GM23338 (cell line): Measurements from ENCODE around the gene VENTX.

ENCODE experiments used
- CTCF ChIP-seq, 2 experiments: fragments of 200-600 bp in 1 of 2; sonication (generic) in 1 of 2; conservative IDR thresholded peaks; 2 replicates each; pipeline versions ENCODE4 v1.5.1 to v1.6.1; 2016 to 2017; ENCODE audit warnings: antibody characterized with exemption in 2 of 2, low read depth in 2 of 2, mild to moderate bottlenecking in 2 of 2, moderate library complexity in 1 of 2
- POLR2AphosphoS5 ChIP-seq: IDR thresholded peaks from 2 replicates; pipeline ENCODE4 v1.6.1; 2016; ENCODE audit warnings: antibody characterized with exemption, low read depth
- REST ChIP-seq: IDR thresholded peaks from one replicate; pipeline ENCODE4 v1.6.1; 2018; ENCODE audit warnings: antibody characterized with exemption; ENCODE audit not compliant: unreplicated experiment
- ZNF114 ChIP-seq: fragments of 250-450 bp; sonication (Bioruptor Pico); IDR thresholded peaks from 2 replicates; pipeline ENCODE4 v1.5.0; 2020; ENCODE audit warnings: mild to moderate bottlenecking, moderate library complexity

- no peak for TF ChIP-seq CTCF (conservative IDR thresholded peaks at IDR 0.05; ENCODE audit: low read depth in 2 of 2)
- TF ChIP-seq REST: no peak
- no peak for TF ChIP-seq POLR2AphosphoS5
- TF ChIP-seq ZNF114: no peak
Measured at GRCh38 chr10:133207627-133208026, 30.0 kb upstream of the VENTX start.
